GM18507 (cell line): ENCODE results near the gene APOD.
"Not testable (repeated sequence)": the region's sequence is repeated elsewhere in the genome, so short reads cannot be mapped to it uniquely, and the experiment has no call there.

Experiments
- DNase-seq: peaks from one replicate; pipeline ENCODE4 v3.0.0; 2011; ENCODE audit warnings: low read depth; ENCODE audit not compliant: insufficient read length; ENCODE audit errors: extremely low spot score
- FAIRE-seq: peaks from 2 replicates; lab custom pipeline; 2011; peaks lifted over from hg19 to GRCh38; lab: Jason Lieb, UNC

The APOD gene

DNA sequence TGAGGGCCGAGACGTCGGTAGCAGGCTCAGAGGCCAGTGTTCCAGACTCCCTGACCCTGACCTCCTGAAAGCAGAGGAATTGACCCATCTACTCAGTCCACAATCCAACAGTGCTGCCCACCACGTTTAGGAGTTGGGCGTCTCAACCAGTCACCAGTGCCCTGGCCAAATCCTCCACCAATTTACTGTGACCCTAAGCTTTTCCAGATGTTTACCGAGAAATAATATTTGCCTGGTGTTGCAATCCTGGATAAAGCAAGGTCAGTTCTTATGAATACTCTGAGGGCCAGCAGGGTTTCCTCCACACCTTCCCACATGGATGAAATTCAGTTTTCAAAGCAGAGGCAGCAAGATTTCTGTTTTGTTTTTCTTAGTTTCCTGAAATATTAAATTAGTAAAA is 7.5 kb upstream of the APOD start:
- FAIRE-seq = no peak
- no peak for DNase-seq

DNA sequence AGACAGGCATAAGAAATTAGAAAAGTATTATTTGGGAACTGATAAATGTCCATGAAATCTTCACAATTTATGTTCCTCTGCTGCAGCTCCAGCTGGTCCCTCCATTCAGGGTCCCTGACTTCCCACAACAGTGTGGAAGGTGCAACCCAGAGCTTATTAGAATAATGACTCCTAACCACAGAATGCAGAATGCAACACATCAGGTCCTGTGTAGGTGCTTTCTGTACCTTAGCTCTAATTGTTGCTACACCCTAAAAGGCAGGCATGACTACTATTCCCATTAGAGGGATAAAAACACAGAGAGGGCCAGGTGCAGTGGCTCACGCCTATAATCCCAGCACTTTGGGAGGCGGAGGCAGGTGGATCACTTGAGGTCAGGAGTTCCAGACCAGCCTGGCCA is 6.6 kb upstream of the APOD start:
- not testable (repeated sequence) for DNase-seq, FAIRE-seq

DNA sequence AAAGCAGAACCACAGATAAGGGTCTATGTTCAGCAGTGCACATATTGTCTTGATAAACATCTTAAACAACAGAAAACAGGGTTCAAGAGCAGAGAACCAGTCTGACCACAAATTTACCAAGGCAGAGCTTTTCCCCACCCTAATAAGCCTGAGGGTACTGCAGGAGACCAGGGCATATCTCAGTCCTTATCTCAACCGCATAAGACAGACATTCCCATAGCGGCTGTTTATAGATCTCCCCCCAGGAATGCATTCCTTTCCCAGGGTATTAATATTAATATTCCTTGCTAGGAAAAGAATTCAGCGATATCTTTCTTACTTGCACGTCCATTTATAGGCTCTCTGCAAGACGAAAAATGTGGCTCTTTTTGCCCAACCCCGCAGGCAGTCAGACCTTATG is 6.1 kb upstream of the APOD start:
- FAIRE-seq = not testable (repeated sequence)

DNA sequence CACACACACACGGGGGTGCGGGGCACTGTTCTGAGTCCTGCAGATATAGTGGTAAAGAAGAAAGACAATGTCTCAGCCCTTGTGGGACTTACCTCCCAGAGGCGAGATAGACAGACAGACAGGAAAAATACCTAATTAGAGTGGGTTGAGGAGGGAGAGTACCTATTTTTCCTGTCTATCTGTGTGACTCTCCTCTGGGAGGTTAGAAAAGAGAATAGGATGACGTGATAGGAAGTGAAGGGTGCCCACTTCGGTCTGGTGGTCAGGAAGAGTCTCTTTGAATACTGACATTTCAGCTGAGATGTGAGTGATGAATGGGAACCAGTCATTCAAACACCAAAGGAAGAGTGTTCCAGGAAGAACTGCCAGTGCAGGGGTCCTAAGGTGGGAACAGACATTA is 4.1 kb upstream of the APOD start:
- no peak for FAIRE-seq

More for the DNA sequence above, 6.1 kb upstream of the APOD start:
- DNase-seq = not testable (repeated sequence)

DNA sequence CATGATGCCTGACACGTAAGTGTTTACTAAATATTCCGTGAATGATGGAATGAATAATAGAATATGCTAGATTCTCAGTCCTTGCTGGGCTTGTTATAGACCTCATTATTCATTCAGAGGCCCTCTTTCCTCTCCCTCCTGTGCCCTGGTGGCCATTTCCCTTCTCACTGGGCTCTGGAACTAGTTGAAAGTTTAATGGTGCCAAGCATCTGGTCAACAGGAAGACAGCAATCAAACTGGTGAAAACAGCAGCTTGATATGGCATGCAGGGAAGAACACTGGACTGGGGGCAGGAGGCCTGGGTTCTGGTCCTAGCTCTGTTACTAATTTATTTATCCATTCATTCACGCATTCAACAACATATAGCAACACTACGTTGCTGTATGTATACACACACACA is 3.7 kb upstream of the APOD start:
- DNase-seq = no peak
- FAIRE-seq = no peak

More for the DNA sequence above, 4.1 kb upstream of the APOD start:
- no peak for DNase-seq

DNA sequence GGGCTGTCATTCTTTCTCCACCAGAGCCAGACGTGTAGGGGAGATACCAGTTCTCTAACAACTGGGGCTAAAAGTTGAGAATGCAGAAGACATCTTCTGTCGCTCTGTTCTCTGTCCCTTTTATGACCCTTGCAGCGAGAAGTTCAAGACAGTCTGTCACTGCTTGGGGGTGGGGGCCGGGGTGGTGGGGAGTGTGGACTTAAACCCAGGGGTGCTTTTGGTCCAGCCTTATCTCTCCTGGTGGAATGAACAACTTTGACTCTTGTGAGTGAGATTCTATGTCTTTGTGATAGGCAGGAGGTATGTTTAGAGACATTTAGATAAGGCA is 767 bp upstream of the APOD start:
- FAIRE-seq (no peak), DNase-seq (no peak)

DNA sequence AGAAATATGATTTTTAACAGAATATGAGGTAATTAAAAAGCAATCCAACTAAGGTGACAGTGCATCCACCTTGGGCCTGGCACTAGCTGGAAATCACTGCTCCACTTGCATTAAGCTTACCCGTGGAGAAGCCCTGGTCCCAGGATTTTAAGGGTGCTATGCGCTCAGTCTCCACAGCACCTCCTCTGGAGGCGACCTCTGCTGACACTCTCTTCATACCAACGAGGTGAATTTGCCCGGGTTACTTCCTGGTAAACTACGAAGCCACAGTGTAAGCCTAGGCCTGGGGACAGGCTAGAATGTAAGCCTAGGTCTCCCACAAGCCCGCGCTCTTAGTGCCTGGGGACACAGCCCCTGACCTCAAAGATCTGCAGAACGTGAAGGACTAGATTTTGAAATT is 793 bp downstream of the APOD start:
- FAIRE-seq = no peak

DNA sequence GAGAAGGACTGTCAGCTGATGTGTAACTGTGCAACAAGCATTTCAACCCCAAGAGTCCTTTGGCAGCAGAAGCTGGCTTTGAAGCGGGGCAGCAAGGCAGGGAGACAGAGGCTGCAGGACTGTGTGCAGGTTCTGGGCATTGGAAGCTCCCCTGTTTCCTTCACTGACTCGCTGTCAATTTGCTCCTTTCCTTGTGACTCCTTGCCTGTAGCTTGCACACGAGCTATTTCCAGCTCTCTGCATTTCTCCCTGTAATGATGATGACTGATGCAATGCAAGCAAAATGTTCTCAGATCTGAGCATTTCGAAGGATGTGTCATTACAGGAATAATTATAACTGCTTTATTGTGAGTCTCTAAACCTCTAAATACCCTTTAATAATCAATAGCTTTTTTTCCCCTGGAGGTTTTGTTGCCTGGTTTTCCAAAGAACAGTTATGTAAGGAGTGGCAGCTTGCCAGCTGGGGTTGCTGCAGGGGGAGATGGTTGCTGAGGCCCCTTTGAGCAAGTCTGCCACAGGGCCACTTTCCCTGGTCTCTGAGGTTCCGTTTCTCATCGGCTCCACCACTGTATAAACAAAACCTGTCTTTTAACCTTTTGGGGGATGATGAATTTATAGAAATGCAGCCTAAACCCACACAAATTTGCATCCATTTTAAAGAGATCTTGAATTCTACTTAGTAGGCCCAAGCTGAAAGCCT is 2.8 kb downstream of the APOD start:
- FAIRE-seq = no peak
- DNase-seq = no peak

More for the DNA sequence above, 793 bp downstream of the APOD start:
- DNase-seq = no peak

DNA sequence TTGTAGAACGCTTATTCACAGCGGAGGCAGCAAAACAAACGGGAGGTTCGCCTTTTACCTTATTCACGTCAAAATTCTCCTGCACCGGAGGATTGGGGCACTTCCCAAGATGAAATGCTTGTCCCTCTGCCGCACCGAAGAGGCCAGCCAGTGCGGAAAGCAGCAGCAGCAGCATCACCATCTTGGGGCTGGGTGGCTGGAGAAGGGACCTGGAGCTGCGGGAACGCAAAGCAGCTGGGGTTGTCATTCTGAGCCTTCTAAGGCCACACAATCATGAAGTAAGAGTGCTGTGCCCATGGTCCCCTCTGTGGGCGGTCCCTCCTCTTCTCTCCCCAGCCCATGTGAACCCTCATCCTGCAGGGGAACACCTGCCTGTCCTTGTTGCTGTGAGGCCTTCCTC is 4.5 kb downstream of the APOD start:
- DNase-seq (no peak), FAIRE-seq (no peak)

DNA sequence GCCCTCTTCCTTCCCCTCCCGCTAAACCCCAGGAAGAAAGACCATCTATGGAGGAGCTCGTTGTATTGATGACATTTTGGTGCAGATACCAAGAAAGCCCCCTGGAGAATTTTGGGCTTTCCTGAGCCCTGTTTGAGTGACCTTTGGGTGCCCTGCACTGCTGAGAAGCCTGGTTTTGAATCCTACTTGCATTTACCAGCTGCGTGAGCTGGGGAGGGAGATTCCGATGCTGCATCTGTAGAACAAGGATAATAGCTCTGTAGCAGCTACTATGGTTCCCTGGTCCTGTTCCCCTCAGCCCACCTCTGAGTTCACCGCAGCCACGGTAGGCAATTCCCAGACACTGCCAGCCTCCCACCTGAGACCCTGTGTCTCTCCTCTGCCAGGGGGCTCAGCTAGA is 5.2 kb downstream of the APOD start:
- DNase-seq (no peak), FAIRE-seq (no peak)

DNA sequence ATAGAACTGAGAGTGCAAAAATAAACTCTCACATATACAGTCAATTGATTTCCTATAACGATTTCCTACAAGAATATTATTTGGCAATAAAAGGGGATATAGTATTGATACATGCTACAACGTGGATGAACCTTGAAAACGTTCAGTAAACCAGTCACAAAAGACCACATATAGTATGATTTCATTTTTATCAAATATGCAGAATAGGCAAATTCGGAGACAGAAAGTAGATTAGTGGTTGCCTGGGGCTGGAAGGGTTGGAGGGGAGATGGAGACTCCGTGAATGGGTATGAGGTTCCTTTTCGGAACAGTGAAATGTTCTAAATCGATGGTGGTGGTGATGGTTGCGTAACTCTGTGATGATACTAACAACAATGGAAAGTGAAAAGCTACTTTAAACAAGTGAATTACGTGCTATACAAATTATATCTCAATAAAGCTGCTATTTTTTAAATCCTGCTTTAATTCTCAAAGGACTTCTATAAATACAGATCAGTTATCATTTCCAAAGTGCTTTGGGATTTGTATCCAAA is 6.0 kb downstream of the APOD start:
- DNase-seq (no peak), FAIRE-seq (no peak)

DNA sequence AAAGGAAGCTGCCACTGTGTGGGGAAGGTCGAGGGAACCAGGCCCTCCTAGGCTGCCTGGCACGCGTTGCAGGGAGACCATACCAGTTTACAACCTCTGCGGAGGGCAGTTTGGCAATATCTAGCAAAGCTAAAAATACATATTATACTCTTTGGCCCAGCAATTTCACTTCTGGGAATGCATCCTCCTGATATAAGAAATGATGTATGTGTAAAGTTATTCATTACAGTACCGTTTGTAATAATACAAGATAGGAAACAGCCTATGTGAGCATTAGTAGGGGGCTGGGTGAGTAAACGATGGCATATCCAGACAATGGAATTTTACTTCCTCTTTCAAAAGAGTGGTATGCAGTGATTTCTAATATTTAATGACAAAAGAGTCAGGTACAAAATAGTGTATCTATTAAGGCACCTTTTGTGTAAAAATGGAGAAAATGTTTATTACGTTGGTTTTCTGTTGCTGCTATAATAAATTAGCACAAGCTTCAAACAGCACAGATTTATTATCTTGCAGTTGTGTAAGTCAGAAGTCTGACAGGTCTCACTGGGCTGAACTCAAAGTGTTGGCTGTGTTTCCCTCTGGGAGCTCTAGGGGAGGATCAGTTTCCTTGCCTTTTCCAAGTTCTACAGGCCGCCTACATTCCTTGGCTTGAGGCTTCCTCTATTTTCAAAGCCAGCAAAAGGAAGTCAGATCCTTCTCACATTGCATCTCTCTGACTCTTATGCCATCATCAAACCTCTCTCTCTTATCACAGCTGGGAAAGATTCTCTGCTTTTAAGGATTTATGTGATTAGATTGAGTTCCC is 9.0 kb downstream of the APOD start:
- no peak for FAIRE-seq
- DNase-seq = no peak

DNA sequence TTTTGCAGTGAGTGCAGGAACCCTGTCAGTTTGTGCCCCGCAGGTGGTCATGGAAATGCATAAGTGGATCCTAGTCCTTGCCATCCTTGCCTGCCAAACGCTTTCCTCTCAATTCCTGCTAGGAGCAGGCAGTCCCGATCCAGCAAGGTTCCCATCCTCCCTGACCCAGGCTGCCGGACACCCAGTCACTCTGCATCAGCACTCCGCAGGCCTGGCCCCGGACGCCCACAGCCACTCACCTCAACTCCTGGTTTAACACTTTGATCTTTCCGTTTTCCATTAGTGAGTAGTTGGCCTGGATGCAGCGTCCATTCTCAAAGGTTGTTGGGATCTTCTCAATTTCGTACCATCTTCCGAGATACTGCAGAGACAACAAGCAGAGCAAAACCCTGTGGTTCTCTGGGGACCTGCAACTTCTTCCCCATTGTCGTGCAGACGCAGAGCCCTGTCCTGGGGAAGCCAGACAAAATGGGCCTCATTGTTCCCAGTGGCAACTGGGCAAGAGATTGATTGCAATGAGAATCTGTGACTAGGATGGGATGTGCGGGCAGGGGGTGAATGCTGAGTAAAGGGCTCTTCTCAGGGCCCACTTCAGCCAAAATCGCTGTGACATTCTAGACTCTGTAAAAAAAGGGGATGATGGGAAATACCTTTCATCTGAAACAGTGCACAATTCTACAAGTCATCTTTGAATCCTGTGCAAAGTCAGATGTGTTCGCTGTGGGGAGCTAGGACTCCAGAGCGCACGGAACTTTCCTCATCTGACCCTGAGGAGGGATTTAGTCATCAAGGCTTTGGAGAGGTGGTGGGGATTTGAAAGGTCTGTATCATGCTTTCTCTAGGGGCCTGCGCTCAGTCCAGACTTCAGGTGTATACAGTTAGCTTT is 9.9 kb downstream of the APOD start:
- FAIRE-seq (no peak), DNase-seq (no peak)

DNA sequence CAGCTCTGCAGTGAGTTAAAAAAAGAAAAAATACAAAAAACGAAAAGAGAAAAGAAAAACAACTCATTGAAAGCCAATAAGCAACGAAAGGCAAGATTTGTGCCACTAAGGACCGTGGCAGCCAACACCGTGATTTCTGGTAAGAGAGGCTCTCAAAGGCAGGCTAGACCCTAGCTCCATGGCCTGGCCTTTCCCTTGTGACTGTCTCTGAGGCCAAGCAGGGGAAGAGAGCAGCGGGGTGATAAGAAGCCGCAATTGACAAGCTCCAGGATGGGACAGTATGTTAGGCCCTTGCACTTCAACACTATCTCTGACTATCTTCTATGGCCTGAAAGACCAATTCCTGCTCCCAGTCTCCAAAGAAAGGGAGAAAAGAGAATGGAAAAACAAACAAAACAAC is 12.4 kb downstream of the APOD start:
- DNase-seq (no peak), FAIRE-seq (no peak)

DNA sequence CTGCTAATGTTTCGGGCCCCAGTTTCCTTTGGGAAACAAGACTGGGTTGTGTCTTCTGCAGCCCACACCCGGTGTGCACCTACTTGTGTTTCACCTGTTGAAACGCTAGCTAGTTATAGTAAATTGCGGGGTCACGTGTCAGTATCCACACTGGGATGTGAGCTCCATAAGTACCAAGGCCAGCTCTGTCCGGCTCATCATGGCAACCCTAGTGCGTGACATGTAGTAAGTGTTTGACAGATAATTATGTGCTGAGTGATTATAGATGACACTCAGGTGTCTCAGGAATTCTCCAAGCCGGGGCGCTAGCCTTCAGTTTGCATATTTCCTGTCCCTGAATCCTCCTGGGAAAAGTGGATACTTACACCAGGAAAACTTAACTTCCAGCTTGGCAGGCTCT is 12.8 kb downstream of the APOD start:
- FAIRE-seq = no peak

DNA sequence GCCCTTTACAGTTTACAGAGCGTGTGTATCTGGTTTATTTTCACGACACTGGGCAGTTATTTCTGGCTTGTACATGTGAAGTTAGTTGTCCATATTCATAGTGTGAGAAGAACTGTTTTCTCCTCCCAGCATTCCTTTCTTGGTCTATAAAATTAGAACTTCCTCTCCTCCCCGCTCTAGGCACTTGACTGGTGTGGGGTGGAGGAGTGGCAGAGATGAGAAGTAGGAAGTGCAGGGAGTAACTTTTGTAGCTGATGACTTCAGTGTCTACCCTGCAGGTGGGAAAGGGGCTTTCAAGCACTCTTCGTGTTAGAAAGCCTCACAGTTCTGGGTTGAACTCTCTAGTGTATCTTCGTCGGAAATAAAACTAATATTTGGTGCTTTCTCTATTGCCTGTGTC is 13.4 kb downstream of the APOD start:
- FAIRE-seq (no peak), DNase-seq (no peak)

More for the DNA sequence above, 12.8 kb downstream of the APOD start:
- no peak for DNase-seq

DNA sequence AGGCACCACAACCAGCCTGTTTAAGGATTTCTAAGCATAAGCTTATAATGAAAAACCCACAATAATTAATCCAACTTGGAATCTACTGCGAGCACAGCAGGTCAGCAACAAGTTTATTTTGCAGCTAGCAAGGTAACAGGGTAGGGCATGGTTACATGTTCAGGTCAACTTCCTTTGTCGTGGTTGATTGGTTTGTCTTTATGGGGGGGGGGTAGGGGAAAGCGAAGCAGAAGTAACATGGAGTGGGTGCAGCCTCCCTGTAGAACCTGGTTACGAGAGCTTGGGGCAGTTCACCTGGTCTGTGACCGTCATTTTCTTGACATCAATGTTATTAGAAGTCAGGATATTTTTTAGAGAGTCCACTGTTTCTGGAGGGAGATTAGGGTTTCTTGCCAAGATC is 15.1 kb downstream of the APOD start:
- no peak for DNase-seq
- no peak for FAIRE-seq

DNA sequence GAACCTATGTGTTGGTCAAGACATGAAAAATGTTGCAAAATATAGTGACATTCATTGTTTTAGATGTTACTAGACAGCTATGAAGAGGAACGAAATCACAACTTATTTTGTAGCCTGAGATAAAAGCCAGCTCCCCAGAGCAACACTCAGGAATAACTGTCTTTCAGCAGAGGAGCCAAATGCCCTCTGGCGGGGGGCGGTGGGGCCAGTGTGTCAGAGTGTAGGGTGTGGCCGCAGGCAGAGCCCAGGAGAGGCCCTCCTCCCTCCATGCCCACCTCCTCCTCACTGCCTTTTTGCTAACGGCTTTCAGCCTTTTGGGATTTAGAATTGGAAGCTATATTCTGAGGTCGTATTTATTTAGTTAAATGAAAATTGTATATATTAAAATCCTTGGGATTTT is 16.9 kb downstream of the APOD start:
- FAIRE-seq (no peak), DNase-seq (no peak)

DNA sequence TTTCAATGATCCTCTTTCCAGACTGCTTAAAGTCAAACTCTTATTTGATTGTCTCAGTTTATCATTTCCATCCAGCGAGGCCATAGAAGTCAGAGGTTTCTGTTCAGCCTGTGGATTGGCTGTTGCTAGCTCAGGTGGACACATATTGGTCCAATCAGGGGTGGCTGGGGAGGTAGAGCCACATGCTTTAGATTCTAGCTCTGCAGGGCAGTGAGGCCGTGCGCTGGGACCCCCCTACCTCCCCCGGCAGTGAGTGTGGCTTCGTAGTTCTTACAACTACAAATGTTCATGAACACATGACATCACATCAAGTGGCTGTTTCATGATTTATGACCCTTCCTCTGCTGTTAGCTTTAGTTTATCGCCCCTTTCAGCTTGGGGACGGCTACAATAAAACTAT is 18.0 kb downstream of the APOD start:
- no peak for DNase-seq
- FAIRE-seq = no peak

DNA sequence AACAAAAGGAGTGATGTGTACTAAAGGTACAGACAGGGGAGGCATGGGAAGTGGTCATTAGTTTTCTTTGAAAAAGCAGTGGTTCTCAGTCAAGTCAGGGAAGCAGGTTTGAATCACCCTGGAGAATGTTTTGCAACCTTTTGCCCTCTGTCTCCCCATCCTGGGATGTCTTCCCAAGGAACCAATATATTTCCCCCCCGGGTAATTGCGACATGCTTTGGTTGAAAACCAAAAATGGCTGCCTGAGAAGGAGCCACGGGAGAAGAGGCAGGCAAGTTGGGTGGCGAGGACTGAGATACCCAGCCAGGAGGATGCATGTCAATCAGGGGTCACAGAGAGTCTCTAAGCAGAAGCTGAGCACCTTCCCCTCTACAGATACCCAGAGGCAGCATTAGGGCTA is 20.4 kb downstream of the APOD start:
- no peak for DNase-seq
- no peak for FAIRE-seq
